PC-9 (cell line): Measurements from ENCODE around the gene DCAF6. TPM values are rescaled to one million over a fixed set of nuclear protein-coding genes. Genes with fewer than 3 reads are reported as not detected.

Source experiments
- BruUV-seq: library from RNA; stranded (reverse); fragments of 400-500 nt; replicated peaks from 2 replicates; lab custom pipeline; 2021; lab: Mats Ljungman, UMichigan
- CTCF ChIA-PET: fragments of 300-600 bp; sonication (Branson Sonifier 250); formaldehyde crosslinking; loops from one replicate; lab custom pipeline; 2022; ENCODE audit warnings: antibody characterized with exemption; lab: Charles Lee
- POLR2A ChIA-PET: fragments of 300-600 bp; sonication (Branson Sonifier 250); formaldehyde crosslinking; loops from one replicate; lab custom pipeline; 2022; ENCODE audit warnings: antibody characterized with exemption; ENCODE audit not compliant: unreplicated experiment; lab: Charles Lee
- DNase-seq, 2 experiments: peaks; one replicate each; pipeline versions ENCODE4 v3.0.0 to v3.0.0-alpha.2; 2015 to 2022; ENCODE audit warnings: mixed read lengths in 1 of 2
- H2AFZ ChIP-seq: fragments of 200-600 bp; sonication (generic); 2 replicates; pipeline ENCODE4 v1.8.1; 2017; ENCODE audit warnings: antibody characterized with exemption
- H3F3A ChIP-seq: fragments of 200-600 bp; sonication (generic); 2 replicates; pipeline ENCODE4 v1.8.1; 2017; ENCODE audit warnings: antibody characterized with exemption, mild to moderate bottlenecking, low read depth; ENCODE audit not compliant: insufficient read depth
- H3K27ac ChIP-seq: fragments of 200-600 bp; sonication (generic); 2 replicates; pipeline ENCODE4 v1.6.1; 2016; ENCODE audit warnings: mixed run types
- H3K27me3 ChIP-seq: fragments of 200-600 bp; sonication (generic); 2 replicates; pipeline ENCODE4 v1.6.1; 2016; ENCODE audit warnings: low read depth, mixed run types; ENCODE audit not compliant: insufficient read depth
- H3K36me3 ChIP-seq: fragments of 200-600 bp; sonication (generic); 2 replicates; pipeline ENCODE4 v1.6.1; 2016; ENCODE audit warnings: low read depth, mixed run types
- H3K4me1 ChIP-seq: fragments of 200-600 bp; sonication (generic); replicated peaks from 2 replicates; pipeline ENCODE4 v1.6.1; 2016; ENCODE audit warnings: mixed run types; ENCODE audit not compliant: insufficient read depth
- H3K4me2 ChIP-seq: fragments of 200-600 bp; sonication (generic); 2 replicates; pipeline ENCODE4 v1.6.1; 2017; ENCODE audit warnings: mixed run types
- H3K4me3 ChIP-seq: fragments of 200-600 bp; sonication (generic); 2 replicates; pipeline ENCODE4 v1.6.1; 2016; ENCODE audit warnings: mixed run types
- H3K79me2 ChIP-seq: fragments of 200-600 bp; sonication (generic); 2 replicates; pipeline ENCODE4 v1.6.1; 2017; ENCODE audit warnings: low read depth, mixed run types
- H3K9me2 ChIP-seq: fragments of 200-600 bp; sonication (generic); 2 replicates; pipeline ENCODE4 v1.8.1; 2017; ENCODE audit warnings: mild to moderate bottlenecking; ENCODE audit not compliant: insufficient read depth
- H3K9me3 ChIP-seq: fragments of 200-600 bp; sonication (generic); 2 replicates; pipeline ENCODE4 v1.8.1; 2016; ENCODE audit warnings: low read depth; ENCODE audit not compliant: insufficient read depth
- H4K20me1 ChIP-seq: fragments of 200-600 bp; sonication (generic); 2 replicates; pipeline ENCODE4 v1.8.1; 2017; ENCODE audit not compliant: insufficient read depth
- CTCF ChIP-seq: fragments of 200-600 bp; sonication (generic); conservative IDR thresholded peaks from 2 replicates; pipeline ENCODE4 v1.6.1; 2017; ENCODE audit warnings: mixed run types, antibody characterized with exemption, mild to moderate bottlenecking, moderate library complexity
- EZH2 ChIP-seq: fragments of 200-600 bp; sonication (generic); IDR thresholded peaks from 2 replicates; pipeline ENCODE4 v1.8.0; 2017; ENCODE audit warnings: antibody characterized with exemption, low read depth
- intact Hi-C: fragments of 100-400 bp; cut with micrococcal nuclease; formaldehyde crosslinking; loops from one replicate; pipeline ENCODE4 v1.10.0; 2022; ENCODE audit not compliant: unreplicated experiment
- total RNA-seq: library from RNA; stranded (reverse); gene quantifications from 2 replicates; pipeline ENCODE4 v1.2.3, GENCODE V29; 2021

DCAF6 gene
- total RNA-seq, 1 experiment from 2014 or later: 77.4 TPM

GRCh38 chr1:168007691-168008090 is 71.2 kb downstream of the DCAF6 start:
- BruUV-seq: no TSS peak
- Histone ChIP-seq H2AFZ (no peak overlapping the region), H3K9me2 (no peaks in the 10 kb centered on the region), H3K36me3 (peaks cover 11% of the 10 kb centered on the region), H3K27me3 (no peaks in the 10 kb centered on the region), H4K20me1 (no peaks in the 10 kb centered on the region), H3K4me3 (no peak overlapping the region), H3K4me1 (no peaks in the 10 kb centered on the region), H3K9me3 (no peaks in the 10 kb centered on the region), H3K27ac (no peak overlapping the region), H3K79me2 (no peaks in the 10 kb centered on the region), H3K4me2 (no peak overlapping the region), H3F3A (peaks cover 4% of the 10 kb centered on the region)
- no peak for DNase-seq
- TF ChIP-seq CTCF: no peak
- no peak for TF ChIP-seq EZH2
- CTCF ChIA-PET: no interaction called here
- POLR2A ChIA-PET: no interaction called here
- intact Hi-C loops: no loop called here

DNA sequence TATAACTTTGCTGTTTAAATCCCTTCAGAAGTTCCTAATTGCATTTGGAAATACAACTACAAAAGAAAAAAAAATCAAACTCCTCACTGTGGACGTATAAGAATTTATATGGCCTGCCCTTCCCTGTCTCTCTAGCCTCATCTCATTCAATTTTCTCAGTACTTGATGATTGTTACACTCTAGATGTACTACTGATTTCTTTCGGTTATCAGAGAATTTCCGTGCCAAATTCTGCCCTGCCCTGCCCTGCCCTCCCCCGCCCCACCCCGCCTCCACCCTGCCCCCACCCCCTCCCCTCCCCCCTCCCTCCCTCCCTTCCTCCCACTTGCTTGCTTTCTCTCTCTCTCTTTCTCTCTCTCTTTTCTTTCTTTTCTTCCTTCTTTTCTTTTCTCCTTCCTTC is 72.1 kb downstream of the DCAF6 start:
- no peaks in the 10 kb centered on the region for H3K4me1 ChIP-seq
- H3K27me3 ChIP-seq: no peaks in the 10 kb centered on the region
- no peak overlapping the region for H3K27ac ChIP-seq
- no peak overlapping the region for H3K4me2 ChIP-seq
- ChIA-PET POLR2A (no interaction called here), CTCF (no interaction called here)
- no peak for DNase-seq
- BruUV-seq: no TSS peak
- H3K36me3 ChIP-seq: peaks cover 11% of the 10 kb centered on the region
- TF ChIP-seq CTCF: no peak
- intact Hi-C loops: no loop called here
- no peaks in the 10 kb centered on the region for H4K20me1 ChIP-seq
- no peak overlapping the region for H3K4me3 ChIP-seq
- no peaks in the 10 kb centered on the region for H3K79me2 ChIP-seq
- H3K9me2 ChIP-seq: no peaks in the 10 kb centered on the region
- no peaks in the 10 kb centered on the region for H3K9me3 ChIP-seq
- H2AFZ ChIP-seq: no peak overlapping the region
- no peaks in the 10 kb centered on the region; the same call in 1 of the 2 replicates for H3F3A ChIP-seq

DNA sequence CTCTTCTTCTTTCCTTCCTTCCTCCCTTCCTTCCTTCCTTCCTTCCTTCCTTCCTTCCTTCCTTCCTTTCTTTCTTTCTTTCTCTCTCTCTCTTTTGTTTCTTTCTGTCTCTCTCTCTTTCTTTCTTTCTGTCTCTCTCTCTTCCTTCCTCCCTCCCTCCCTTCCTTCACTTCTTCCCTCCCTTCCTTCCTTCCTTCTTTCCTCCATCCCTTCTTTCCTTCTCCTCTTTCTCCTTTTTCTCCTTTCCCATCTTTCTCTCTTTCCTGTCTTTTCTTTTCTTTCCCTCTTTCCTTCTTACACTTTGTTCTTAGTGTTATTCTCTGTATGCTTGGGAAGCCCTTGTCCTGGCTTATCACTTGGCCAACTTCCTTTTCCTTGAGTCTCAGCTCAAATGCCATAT is 72.8 kb downstream of the DCAF6 start:
- H3K9me3 ChIP-seq: no peaks in the 10 kb centered on the region
- POLR2A ChIA-PET: no interaction called here
- H3K4me3 ChIP-seq: no peak overlapping the region
- no peak for DNase-seq
- H4K20me1 ChIP-seq: no peaks in the 10 kb centered on the region
- CTCF ChIA-PET: no interaction called here
- peaks cover 6% of the 10 kb centered on the region for H3K36me3 ChIP-seq
- H2AFZ ChIP-seq: no peak overlapping the region
- H3K4me1 ChIP-seq: no peaks in the 10 kb centered on the region
- H3K79me2 ChIP-seq: no peaks in the 10 kb centered on the region
- no peak overlapping the region for H3K4me2 ChIP-seq
- TF ChIP-seq EZH2: no peak
- TF ChIP-seq CTCF: no peak
- H3K27ac ChIP-seq: no peak overlapping the region
- intact Hi-C loops: no loop called here
- no peaks in the 10 kb centered on the region for H3K27me3 ChIP-seq
- H3K9me2 ChIP-seq: no peaks in the 10 kb centered on the region
- H3F3A ChIP-seq: no peaks in the 10 kb centered on the region; the same call in 1 of the 2 replicates
- BruUV-seq: no TSS peak
